Motor neuron (in vitro differentiated cells): ENCODE measurements around the gene HECTD4. TPM values are rescaled to one million over a fixed set of nuclear protein-coding genes. Genes with fewer than 3 reads are reported as not detected.

ENCODE experiments used
- ATAC-seq, 8 experiments: fragments of 200-7000 bp; cut with Tn5 transposase; replicated peaks in 6 of 8; 2 replicates each; pipeline ENCODE4 v1.8.0; 2021; ENCODE audit warnings: mild to moderate bottlenecking in 8 of 8, moderate library complexity in 8 of 8
- H3K27ac ChIP-seq, 2 donors: fragments of 250-450 bp; sonication (Bioruptor Pico); 2 replicates each; pipeline ENCODE4 v1.9.0; 2021; ENCODE audit warnings: antibody characterized with exemption in 2 of 2, mild to moderate bottlenecking in 2 of 2, moderate library complexity in 1 of 2
- H3K4me1 ChIP-seq, 2 donors: fragments of 250-450 bp; sonication (Bioruptor Pico); replicated peaks in 1 of 2; 2 replicates each; pipeline ENCODE4 v1.6.1; 2021; ENCODE audit warnings: antibody characterized with exemption in 2 of 2, mild to moderate bottlenecking in 2 of 2, moderate library complexity in 1 of 2
- H3K4me3 ChIP-seq, 5 donors: fragments of 250-450 bp; sonication (Bioruptor Pico); 2 replicates each; pipeline ENCODE4 v1.9.0; 2021; ENCODE audit warnings: antibody characterized with exemption in 5 of 5, mild to moderate bottlenecking in 5 of 5, moderate library complexity in 4 of 5
- WGBS, 10 experiments: fragments of 450-650 bp; shearing (Covaris generic); methylation state at CpG; one replicate each; pipeline ENCODE4 v1.0.0; 2022; 5-methylcytosine and 5-hydroxymethylcytosine counted together
- in situ Hi-C, 9 experiments: fragments of 400-800 bp; cut with MboI; loops; one replicate each; pipeline ENCODE4 v1.15.0; 2021; ENCODE audit warnings: low sequenced_read_pairs in 9 of 9, low pct_unique_long_range_greater_than_20kb in 2 of 9; ENCODE audit not compliant: unreplicated experiment in 9 of 9
- total RNA-seq, 8 experiments: library from RNA; unstranded; fragments of 300-600 nt; gene quantifications; 2 replicates each; pipeline versions ENCODE4 v1.2.3 to v1.2.4, GENCODE V29; 2022

HECTD4 gene
- total RNA-seq, 8 experiments from 2014 or later, result 15.2 to 80.4 (median 40.3) TPM

DNA sequence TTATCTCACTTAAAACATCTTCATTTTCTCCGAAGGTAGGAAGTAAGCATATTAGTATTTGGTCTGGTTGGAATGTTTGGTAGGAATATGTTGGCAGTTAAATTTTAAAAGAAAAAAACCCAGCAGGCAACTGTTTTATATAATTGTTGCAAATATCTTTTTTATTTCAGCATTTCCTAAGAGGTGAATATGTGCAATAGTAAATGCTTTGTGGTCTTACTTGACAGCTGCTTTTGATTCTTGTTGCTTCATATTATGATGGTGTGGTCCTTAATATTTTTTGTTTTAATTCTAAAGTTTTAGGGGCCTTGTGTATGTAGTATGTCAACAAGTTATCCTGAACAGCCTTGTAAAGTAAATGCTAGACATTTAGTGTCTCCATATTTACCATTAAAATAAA, 250.5 kb downstream of the HECTD4 start:
- no peak for ATAC-seq
- Histone ChIP-seq H3K4me3 (no peak overlapping the region), H3K27ac (no peak overlapping the region), H3K4me1 (peaks cover under 1 to 3% of the 10 kb centered on the region in 2 donors)
- 18 to 100% (median 78%) methylated on average over 1 of the region's 1 CpG; no CpG with 5 or more reads in 4 of the 10 experiments for WGBS, 10 experiments
- in situ Hi-C loops, result no loop called here

DNA sequence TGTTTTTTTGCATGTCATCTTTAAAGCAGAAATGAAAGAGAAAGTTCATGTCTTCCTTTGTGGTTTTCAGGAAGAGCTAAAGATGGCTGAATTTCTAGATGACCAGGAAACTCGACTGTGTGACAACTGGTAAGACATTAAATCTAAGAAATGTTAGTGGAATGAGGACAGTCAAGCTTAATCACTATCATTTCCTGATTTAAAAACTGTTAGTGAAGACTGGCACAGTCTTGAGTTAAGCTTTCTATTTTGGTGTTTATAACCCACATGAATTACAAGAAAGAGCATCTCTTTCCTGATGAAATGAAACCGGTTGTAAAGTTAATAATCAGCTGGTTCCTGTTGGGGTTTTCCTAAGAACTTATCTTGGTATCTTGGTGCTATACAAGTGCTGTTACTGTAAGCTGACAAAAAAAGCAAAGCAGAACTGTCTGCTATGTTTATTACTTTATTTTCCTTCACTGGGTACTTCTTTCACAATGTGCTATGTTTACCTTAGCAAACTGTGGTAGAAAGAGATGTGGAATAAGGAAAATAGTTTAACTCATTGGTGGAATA, 251.7 kb downstream of the HECTD4 start:
- no peak for ATAC-seq
- 0 to 78% (median 56%) methylated on average over 2 of the region's 2 CpGs; no CpG with 5 or more reads in 1 of the 10 experiments for WGBS, 10 experiments
- H3K4me1 ChIP-seq, result peaks cover 7 to 8% of the 10 kb centered on the region in 2 donors
- H3K27ac ChIP-seq, result no peak overlapping the region
- no peak overlapping the region for H3K4me3 ChIP-seq
- in situ Hi-C loops, result no loop called here

DNA sequence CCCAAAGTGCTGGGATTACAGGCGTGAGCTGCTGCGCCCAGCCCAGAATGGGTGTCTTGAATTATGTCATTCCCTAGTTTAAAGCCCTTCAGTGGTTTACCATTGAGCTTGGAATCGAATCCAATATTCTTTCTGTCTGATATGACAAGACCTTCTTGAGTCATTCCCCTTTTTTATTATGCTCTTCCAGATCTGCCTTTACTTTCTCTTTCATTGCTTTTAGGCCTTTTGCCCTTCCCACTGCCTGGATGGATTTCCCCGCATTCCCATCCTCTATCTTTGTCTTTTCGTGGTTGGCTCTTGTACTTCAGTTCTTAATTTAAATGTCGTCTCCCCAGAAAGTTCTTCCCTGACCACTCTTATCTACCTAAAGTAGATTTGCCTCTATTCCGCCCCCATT, 255.3 kb downstream of the HECTD4 start:
- in situ Hi-C loops, result no loop called here
- no peak for ATAC-seq
- WGBS, 10 experiments, result 66 to 100% (median 90%) methylated on average over 2 to 7 of the region's 7 CpGs
- Histone ChIP-seq H3K27ac (no peak overlapping the region), H3K4me3 (peak overlapping the region in 2 of 5 donors; percentile 84 to 92), H3K4me1 (peaks cover 7 to 8% of the 10 kb centered on the region in 2 donors)

DNA sequence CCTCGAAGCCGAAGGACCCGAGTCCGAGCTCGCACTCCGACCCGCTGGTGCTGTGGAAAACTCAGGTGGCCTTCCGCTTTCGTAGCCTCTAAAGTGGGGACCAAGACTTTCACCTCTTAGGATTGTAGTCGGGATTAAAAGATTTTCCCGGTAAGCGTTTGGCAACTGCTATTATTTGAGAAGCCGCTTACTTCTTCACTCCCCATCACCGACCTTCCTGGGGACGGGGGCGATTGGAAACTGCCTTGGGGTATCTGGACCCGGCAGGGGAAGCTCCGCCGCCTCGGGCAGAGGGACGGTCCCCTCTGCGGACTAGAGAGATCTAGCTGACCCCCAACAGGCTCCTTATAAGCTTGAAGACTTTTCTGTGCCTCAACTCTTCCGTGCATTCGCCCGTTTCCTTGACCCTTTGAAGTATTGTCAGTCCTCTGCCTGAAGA, 256.2 kb downstream of the HECTD4 start:
- peaks cover 7 to 8% of the 10 kb centered on the region in 2 donors for H3K4me1 ChIP-seq
- no peak for ATAC-seq
- peak overlapping the region; percentile 84 to 94 (median 87) for H3K4me3 ChIP-seq
- in situ Hi-C loops, result no loop called here
- peak overlapping the region; percentile 84 to 85 for H3K27ac ChIP-seq
- 0 to 8% (median 3%) methylated on average over 1 to 12 of the region's 25 CpGs; no CpG with 5 or more reads in 4 of the 10 experiments for WGBS, 10 experiments

DNA sequence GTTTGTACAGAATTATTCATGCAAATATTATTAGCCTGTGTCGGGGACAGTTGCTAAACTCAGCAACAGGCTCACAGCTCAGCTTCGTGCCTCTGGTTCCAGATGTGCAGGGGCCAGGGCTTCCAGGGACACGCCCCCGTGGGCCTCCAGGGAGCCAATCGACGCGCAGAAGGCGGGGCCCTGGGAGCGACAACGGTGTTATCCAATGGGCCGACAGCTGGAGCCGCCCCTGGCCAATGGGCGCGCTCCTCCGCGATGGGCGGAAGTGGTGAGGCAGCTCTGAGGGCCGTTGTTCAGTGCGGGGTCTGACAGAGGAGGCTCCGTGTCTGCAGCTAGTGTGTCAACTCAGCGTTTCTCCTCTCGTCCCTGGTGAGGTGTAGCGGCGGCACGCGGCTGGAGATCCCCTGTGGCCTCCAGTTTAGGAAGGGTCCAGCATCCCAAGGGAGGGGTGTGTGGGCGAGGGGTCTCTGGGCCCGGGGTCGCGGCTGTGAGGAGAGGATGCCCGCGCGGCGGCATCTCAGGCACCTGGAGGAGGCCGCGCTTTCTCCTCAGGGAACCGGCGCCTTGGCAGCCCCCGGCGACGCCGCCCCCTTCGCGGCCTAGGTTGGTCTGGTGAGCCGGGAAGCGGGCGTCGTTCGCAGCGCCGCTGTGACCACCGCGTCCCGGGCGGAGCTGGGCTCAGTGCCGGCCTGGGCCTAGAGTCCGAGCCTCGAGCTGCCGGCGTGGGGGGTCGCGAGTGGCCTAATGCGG, 256.8 kb downstream of the HECTD4 start, which contains the start of gene TRAFD1:
TSS of gene TRAFD1 (plus strand) at position 311 of the 750 bp plus-strand sequence. CDS start 4,963 bp downstream, outside the sequence.
- Histone ChIP-seq H3K4me1 (peaks cover 7 to 8% of the 10 kb centered on the region in 2 donors), H3K27ac (peak within 1 kb of the TSS; percentile 84 to 85), H3K4me3 (peak within 1 kb of the TSS; percentile 84 to 94 (median 87))
- 0 to 1% (median 0%) methylated on average over 1 to 17 of the region's 63 CpGs; no CpG with 5 or more reads in 7 of the 10 experiments for WGBS, 10 experiments
- ATAC-seq, result peak; percentile 94 to 100 (median 100)
- in situ Hi-C loops, result no loop called here

DNA sequence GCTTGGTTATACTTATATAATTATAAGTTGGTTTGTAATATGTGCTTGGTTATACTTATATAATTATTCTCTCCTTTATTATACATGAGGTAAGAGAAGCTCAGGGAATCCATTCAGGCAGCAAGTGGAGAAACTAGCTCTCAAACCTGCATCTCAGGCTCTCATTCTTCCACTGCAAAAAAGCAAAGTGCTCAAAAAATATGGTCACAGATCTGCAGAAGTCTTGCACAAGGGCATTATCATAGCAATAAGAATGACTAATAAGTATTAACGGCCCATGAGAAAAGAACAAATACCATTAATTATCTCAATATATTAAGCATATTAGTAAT, 257.3 kb downstream of the HECTD4 start:
- peaks cover 7 to 8% of the 10 kb centered on the region in 2 donors for H3K4me1 ChIP-seq
- H3K4me3 ChIP-seq, result peak overlapping the region; percentile 6 to 94 (median 87)
- 0 to 20% (median 0%) methylated on average over 1 of the region's 1 CpG; no CpG with 5 or more reads in 4 of the 10 experiments for WGBS, 10 experiments
- in situ Hi-C loops, result no loop called here
- ATAC-seq, result peak in 4 of 8 experiments; percentile 0 to 4 (median 0)
- H3K27ac ChIP-seq, result no peak overlapping the region

DNA sequence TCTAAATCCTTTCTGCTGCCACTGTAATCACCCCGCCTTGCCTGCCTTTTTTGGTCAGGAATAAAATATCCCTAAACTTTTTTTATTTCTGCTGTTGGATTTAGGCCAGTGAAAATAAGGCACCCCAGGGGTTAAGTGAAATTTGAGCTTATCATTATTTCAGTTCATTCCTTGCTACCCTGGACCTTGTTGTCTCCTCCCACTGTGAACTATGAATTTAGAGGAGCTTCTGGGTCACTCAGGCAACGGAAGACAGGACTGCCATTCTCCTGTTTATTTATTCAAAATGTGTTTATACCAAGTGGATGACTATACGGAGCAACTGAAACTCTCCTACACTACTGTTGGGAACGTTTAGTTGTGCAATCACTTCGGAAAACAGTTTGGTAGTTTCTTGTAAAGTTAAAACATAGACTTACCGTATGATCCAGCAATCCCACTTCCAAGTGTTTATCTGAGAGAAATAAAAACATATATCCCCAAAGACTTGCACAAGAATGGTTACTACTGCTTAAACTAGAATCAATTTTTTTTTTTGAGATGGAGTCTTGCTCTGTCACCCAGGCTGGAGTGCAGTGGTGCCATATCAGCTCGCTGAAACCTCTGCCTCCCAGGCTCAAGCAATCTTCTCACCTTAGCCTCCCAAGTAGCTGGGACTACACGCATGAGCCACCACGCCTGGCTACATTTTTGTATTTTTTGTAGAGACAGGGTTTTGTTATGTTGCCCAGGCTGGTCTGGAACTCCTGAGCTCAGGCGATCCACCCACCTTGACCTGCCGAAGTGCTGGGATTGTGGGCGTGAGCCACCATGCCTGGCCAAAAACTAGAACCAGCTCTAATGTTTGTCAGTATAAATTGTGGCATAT, 259.2 kb downstream of the HECTD4 start:
- no peak overlapping the region for H3K27ac ChIP-seq
- WGBS, 10 experiments, result 32 to 85% (median 48%) methylated on average over 1 to 12 of the region's 12 CpGs

DNA sequence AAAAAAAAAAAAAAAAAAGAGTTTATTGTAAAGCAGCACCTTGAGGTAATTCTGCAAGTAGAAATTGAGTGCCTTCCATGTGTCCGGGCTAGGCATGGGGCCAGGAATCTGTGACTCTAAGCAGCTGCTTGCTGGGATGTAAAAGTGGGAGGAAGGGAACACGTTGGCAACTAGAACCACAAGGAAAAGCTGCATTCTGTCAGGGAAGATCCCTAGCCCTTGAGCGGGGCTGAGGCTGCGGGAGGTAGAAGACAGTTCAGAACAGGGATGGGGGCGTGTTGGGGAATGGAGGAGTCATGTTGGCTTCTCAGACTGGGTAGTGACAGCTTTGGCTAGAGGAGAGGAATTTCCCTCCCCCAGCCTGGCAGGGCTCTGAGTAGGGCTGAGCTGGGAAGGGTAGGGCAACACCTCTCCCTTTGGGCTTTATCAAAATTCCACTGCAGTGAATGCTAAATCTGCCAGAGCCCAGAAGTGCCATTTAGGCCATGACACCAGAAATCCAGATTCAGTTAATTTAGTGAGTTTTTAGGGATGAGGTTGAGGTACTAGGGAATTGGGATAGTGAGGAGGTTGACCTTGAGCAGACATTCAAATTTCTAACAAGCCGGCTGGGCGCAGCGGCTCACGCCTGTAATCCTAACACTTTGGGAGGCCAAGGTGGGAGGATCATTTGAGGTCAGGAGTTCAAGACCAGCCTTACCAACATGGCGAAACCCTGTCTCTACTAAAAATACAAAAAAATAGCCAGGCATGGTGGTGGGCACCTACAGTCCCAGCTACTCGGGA, 260.3 kb downstream of the HECTD4 start:
- in situ Hi-C loops, result no loop called here
- 0 to 100% (median 72%) methylated on average over 1 to 10 of the region's 11 CpGs; no CpG with 5 or more reads in 3 of the 10 experiments for WGBS, 10 experiments
- Histone ChIP-seq H3K4me3 (no peak overlapping the region), H3K27ac (no peak overlapping the region), H3K4me1 (peaks cover 10 to 11% of the 10 kb centered on the region in 2 donors)
- peak in 2 of 8 experiments; percentile 1 to 6 for ATAC-seq

More for the DNA sequence above, 259.2 kb downstream of the HECTD4 start:
- H3K4me1 ChIP-seq, result peaks cover 7 to 8% of the 10 kb centered on the region in 2 donors
- no peak overlapping the region for H3K4me3 ChIP-seq
- peak in 2 of 8 experiments; percentile 16 to 17 for ATAC-seq
- in situ Hi-C loops, result no loop called here

DNA sequence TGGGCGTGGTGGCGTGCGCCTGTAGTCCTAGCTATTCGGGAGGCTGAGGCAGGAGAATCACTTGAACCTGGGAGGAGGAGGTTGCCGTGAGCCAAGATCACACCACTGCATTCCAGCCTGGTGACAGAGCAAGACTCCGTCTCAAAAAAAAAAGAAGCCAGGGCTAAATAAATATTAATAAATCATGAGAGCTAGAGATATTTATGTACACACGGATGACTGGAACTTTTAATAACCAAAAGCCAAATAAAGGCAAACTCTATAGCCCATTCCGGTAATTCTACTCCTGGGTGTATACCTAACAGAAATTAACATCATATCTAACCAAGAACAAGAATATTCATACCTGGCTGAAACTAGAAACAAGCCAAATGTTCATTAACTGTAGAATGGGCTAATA, 264.5 kb downstream of the HECTD4 start:
- in situ Hi-C loops, result no loop called here
- ATAC-seq, result no peak
- H3K27ac ChIP-seq, result peak overlapping the region in 1 of 2 donors; percentile 26
- H3K4me1 ChIP-seq, result peaks cover 12 to 13% of the 10 kb centered on the region in 2 donors
- 0 to 100% (median 76%) methylated on average over 1 to 4 of the region's 8 CpGs; no CpG with 5 or more reads in 1 of the 10 experiments for WGBS, 10 experiments
- no peak overlapping the region for H3K4me3 ChIP-seq

DNA sequence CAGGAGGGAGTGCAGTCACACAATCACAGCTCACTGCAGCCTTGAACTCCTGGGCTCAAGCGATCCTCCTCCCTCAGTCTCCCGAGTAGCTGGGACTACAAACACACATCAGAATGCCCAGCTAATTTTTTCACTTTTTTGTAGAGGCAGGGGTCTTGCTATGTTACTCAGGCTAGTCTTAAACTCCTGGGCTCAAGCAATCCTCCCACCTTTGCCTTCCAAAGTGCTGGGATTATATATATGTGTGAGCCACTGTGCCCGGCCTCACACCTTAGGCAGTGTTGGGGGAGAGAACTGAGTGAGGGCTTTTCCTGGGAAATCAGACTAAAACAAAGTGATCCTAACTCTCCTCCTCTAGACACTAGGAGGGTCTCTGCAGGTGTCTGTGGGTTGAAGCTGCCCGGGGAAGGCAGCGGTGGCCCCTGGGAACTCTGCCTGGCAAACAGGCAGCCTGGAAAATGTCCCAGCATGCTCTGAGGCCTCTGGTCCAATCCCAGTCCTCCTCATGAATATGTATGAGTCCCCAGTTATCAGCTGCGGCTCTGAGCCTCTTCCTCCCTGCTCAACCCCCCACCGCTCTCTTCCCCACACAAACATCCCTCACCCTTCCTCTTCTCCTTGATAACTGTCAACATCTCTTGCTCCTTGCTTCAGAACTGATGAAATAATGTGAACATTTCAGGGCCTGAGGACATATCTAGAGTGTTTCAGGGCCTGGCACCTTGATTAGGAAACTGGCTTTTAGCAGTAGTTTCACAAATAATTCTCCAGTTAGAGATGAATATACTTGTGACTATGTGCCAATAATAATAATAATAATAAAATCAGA, 265.8 kb downstream of the HECTD4 start:
- H3K27ac ChIP-seq, result peak overlapping the region; percentile 66 to 77
- in situ Hi-C loops, result no loop called here
- 0 to 100% (median 60%) methylated on average over 2 to 4 of the region's 7 CpGs; no CpG with 5 or more reads in 3 of the 10 experiments for WGBS, 10 experiments
- H3K4me3 ChIP-seq, result peak overlapping the region in 3 of 5 donors; percentile 11 to 14 (median 12)
- peaks cover 12 to 13% of the 10 kb centered on the region in 2 donors for H3K4me1 ChIP-seq
- ATAC-seq, result peak; percentile 59 to 100 (median 99)

DNA sequence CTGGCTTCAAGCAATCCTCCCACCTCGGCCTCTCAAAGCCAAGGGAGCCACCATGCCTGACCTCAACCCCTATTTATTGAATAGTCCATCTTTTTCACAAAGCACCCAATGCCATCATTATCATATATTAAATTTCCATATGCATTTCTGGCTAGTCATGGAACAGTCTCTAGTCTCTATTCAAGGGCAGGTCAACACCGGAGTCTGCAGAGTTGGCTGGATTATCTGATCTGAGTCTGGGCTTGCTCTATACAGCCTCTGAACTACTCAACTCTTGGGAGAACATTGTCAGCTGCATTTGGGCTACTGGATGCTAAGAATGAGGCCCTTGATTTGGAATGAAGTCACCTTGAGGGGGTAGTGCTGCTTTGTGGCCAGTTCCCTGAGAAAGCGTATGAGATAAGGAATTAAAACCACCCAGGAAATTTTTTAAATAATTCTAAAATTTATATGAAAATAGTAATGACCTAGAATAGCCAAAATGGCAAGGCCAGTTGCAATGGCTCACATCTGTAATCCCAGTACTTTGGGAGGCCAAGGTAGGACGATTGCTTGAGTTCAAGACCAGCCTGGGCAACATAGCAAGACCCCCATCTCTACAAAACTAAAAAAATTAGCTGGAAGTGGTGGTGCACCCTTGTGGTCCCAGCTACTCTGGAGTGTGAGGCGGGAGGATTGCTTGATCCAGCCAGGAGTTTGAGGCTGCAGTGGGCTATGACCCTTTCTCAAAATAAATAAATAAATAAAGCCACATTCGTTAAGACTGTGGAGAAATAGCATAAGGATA, 266.8 kb downstream of the HECTD4 start:
- peak in 3 of 8 experiments; percentile 27 to 69 (median 47) for ATAC-seq
- in situ Hi-C loops, result no loop called here
- Histone ChIP-seq H3K4me3 (no peak overlapping the region), H3K4me1 (peaks cover 13 to 14% of the 10 kb centered on the region in 2 donors), H3K27ac (no peak overlapping the region)
- WGBS, 10 experiments, result 67 to 100% (median 78%) methylated on average over 1 to 5 of the region's 6 CpGs; no CpG with 5 or more reads in 1 of the 10 experiments
